Measurements from ENCODE around the gene FKBP11. TPM values are rescaled to one million over a fixed set of nuclear protein-coding genes. Genes with fewer than 3 reads are reported as not detected.
"Not testable (repeated sequence)": the region's sequence is repeated elsewhere in the genome, so short reads cannot be mapped to it uniquely, and the experiment has no call there.

The FKBP11 gene
- total RNA-seq, 1 experiment from 2014 or later, result 20.0 TPM

GRCh38 chr12:48880647-48881046, 44.6 kb downstream of the FKBP11 start:
- in situ Hi-C loops (cut with HindIII; ENCODE audit: low pct_unique_long_range_greater_than_20kb, low sequenced_read_pairs), result no loop called here
- no peak for DNase-seq (ENCODE audit: low read depth)

DNA sequence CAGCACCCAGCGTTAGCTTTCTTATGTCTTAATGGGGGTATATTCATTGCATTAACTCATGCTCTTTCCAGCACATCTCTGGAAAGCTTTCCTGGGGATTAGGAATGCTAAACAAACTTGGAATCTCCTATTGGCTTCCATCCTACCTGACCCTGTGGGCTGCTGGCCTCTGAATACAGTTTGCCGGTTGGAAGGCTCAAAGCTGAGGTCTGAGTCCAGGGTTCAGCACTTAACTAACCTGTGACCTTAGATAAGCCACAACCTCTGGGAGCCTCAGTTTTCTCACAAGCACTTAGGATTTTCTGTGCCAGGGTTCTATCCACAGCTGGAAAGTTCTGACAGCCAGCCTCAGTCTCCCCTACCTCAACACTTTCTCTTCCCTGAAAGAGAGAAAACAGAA, 46.7 kb downstream of the FKBP11 start:
- DNase-seq (ENCODE audit: low read depth), result no peak
- in situ Hi-C loops (cut with HindIII; ENCODE audit: low pct_unique_long_range_greater_than_20kb, low sequenced_read_pairs), result no loop called here

DNA sequence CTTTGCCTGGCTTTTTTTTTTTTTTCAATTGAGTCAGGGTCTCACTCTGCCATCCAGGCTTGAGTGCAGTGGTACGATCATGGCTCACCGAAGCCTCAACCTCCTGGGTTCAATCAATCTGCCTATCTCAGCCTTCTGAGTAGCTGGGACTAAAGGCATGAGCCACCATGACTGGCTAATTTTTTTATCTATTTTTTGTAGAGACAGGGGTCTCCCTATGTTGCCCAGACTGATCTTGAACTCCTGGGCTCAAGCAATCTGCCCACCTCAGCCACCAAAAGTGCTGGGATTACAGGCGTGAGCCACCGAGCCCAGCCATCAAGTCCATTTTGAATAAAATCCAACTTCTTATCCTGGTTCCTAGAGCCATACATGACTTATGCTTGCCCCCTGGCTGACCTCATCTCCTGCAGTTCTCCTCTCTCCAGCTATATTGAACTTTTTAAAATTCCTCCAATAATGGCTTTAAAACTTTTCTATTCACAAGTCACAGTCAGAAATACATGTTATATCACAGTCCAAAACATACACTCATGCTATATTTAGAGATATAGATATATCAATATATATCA, 49.3 kb downstream of the FKBP11 start:
- in situ Hi-C loops (cut with HindIII; ENCODE audit: low pct_unique_long_range_greater_than_20kb, low sequenced_read_pairs), result no loop called here

DNA sequence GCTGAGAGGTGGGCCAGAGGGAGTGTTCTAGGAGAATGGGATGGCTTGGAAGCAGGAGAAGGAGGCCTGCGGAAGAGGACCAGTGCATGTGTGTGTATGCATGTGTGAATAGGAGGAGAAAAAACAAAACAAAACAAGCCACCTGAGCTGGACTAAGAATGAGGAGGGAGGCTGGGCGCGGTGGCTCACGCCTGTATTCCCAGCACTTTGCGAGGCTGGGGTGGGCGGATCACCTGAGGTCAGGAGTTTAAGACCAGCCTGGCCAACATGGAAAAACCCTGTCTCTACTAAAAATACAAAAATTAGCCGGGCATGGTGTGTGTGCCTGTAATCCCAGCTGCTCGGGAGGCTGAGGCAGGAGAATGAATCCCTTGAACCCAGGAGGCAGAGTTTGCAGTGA, 51.8 kb downstream of the FKBP11 start:
- DNase-seq (ENCODE audit: low read depth); in situ Hi-C loops (cut with HindIII; ENCODE audit: low pct_unique_long_range_greater_than_20kb, low sequenced_read_pairs): not testable (repeated sequence)

More for the DNA sequence above, 49.3 kb downstream of the FKBP11 start:
- no peak for DNase-seq (ENCODE audit: low read depth)

DNA sequence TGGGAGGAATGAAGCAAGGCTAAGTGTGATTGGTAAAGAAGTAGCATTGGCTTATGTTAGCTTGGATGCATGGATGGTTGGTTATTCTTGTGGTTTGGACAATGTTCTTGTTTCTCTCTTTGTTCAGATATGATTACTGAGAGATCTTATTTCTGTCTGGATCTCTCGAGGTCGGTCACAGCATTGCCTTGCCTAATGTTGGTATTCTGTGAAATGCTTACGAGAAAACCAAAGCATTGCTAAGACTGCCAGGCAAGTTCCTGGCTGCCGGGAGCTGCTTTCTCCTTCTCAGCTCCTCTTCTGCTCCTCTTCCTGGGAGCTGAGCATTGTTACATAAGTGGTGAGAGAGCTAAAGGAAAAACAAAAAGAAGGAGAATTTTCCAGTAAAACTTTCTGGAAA, 52.2 kb downstream of the FKBP11 start:
- in situ Hi-C loops (cut with HindIII; ENCODE audit: low pct_unique_long_range_greater_than_20kb, low sequenced_read_pairs), result no loop called here
- DNase-seq (ENCODE audit: low read depth), result no peak

Other genes starting within 250 kb of the FKBP11 start
- gene KANSL2, start 243.3 kb downstream of the FKBP11 start, total RNA-seq (2014; rRNA removed; shearing (Covaris generic); ENCODE audit: low replicate concordance), result 47.5 and 84.0 TPM in 2 replicates
- gene CCNT1, start 208.8 kb downstream of the FKBP11 start, total RNA-seq (2014; rRNA removed; shearing (Covaris generic); ENCODE audit: low replicate concordance), result 21.8 and 21.9 TPM in 2 replicates
- gene ADCY6, start 136.4 kb downstream of the FKBP11 start, total RNA-seq (2014; rRNA removed; shearing (Covaris generic); ENCODE audit: low replicate concordance), result 65.4 and 76.6 TPM in 2 replicates
- 27.9 and 32.8 TPM in 2 replicates for gene CACNB3, start 107.0 kb downstream of the FKBP11 start, total RNA-seq (2014; rRNA removed; shearing (Covaris generic); ENCODE audit: low replicate concordance)
- 89.5 and 94.4 TPM in 2 replicates for gene DDX23, start 73.3 kb downstream of the FKBP11 start, total RNA-seq (2014; rRNA removed; shearing (Covaris generic); ENCODE audit: low replicate concordance)
- 0.57 and 0.96 TPM in 2 replicates for gene RND1, start 59.6 kb downstream of the FKBP11 start, total RNA-seq (2014; rRNA removed; shearing (Covaris generic); ENCODE audit: low replicate concordance)
- gene ARF3, start 32.0 kb upstream of the FKBP11 start, total RNA-seq (2014; rRNA removed; shearing (Covaris generic); ENCODE audit: low replicate concordance), result 174 and 178 TPM in 2 replicates
- 1.1 TPM in 1 of 2 replicates, not detected in the other for gene WNT10B, start 46.2 kb upstream of the FKBP11 start, total RNA-seq (2014; rRNA removed; shearing (Covaris generic); ENCODE audit: low replicate concordance)
- gene WNT1, start 52.8 kb upstream of the FKBP11 start, total RNA-seq (2014; rRNA removed; shearing (Covaris generic); ENCODE audit: low replicate concordance), result not detected in 2 replicates
- not detected in 2 replicates for gene DDN, start 73.9 kb upstream of the FKBP11 start, total RNA-seq (2014; rRNA removed; shearing (Covaris generic); ENCODE audit: low replicate concordance)
- gene PRKAG1, start 93.3 kb upstream of the FKBP11 start, total RNA-seq (2014; rRNA removed; shearing (Covaris generic); ENCODE audit: low replicate concordance), result 107 and 124 TPM in 2 replicates
- 10.7 and 15.2 TPM in 2 replicates for gene KMT2D, start 135.3 kb upstream of the FKBP11 start, total RNA-seq (2014; rRNA removed; shearing (Covaris generic); ENCODE audit: low replicate concordance)
- gene RHEBL1, start 144.5 kb upstream of the FKBP11 start, total RNA-seq (2014; rRNA removed; shearing (Covaris generic); ENCODE audit: low replicate concordance), result 0.81 and 4.3 TPM in 2 replicates
- not detected in 2 replicates for gene DHH, start 169.3 kb upstream of the FKBP11 start, total RNA-seq (2014; rRNA removed; shearing (Covaris generic); ENCODE audit: low replicate concordance)
- 9.3 and 66.5 TPM in 2 replicates for gene LMBR1L, start 185.4 kb upstream of the FKBP11 start, total RNA-seq (2014; rRNA removed; shearing (Covaris generic); ENCODE audit: low replicate concordance)
- gene TUBA1B, start 205.9 kb upstream of the FKBP11 start, total RNA-seq (2014; rRNA removed; shearing (Covaris generic); ENCODE audit: low replicate concordance), result 3,617 and 4,414 TPM in 2 replicates